Activated T-cell treated with anti-CD3 and anti-CD28 coated beads, Interleukin-2, amount 50 U/mL, for 1 hour (primary cell): ENCODE results near the gene GCM1.
A peak's percentile ranks its signal among the peaks of the same experiment; 100 is the strongest.
"Not testable (repeated sequence)": the region's sequence is repeated elsewhere in the genome, so short reads cannot be mapped to it uniquely, and the experiment has no call there.

ENCODE experiments used
- DNase-seq: peaks from one replicate; pipeline ENCODE4 v3.0.0-alpha.2; 2020

Gene GCM1

DNA sequence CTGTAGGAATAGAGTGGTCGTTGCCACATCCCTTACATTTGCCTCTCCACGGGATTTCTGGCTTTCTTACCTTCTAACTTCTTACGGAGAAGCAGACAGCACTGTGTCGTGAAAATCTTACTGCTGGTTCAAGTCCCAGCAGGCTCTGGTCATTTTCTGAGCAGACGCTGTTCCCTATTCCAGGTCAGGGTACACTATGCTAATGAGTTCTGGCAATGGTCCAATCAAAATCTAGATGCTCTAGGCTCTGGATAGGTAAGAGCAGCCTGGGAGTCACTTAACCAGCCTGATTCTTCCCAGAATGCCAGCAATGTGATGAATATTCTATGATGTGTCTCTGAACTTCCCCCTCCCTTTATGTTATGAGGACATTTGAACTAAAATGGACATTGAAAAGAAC, at the start of gene GCM1:
GCM1 (minus strand) TSS at position 158 of the 400 bp plus-strand sequence. CDS start 3,209 bp downstream, outside the sequence.
- DNase-seq, result no peak

GRCh38 chr6:53197553-53197952, 48.9 kb upstream of the GCM1 start:
- DNase-seq, result no peak

DNA sequence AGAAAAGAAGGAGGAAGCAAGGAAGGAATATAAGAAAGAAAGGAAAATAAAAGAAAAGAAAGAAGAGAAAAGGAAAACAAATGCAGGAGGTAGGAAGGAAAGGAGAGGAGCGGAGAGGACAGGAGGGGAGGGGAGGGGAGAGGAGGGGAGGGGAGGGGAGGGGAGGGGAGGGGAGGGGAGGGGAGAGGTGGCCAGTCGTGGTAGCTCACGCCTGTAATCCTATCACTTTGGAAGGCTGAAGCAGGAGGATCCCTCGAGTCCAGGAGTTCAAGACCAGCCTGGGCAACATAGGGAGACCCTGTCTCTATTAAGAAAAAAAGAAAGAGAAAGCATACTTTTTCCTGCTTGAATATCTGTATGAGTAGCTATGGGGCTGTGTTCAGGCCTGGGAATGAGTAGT, 46.4 kb upstream of the GCM1 start:
- DNase-seq, result no peak

DNA sequence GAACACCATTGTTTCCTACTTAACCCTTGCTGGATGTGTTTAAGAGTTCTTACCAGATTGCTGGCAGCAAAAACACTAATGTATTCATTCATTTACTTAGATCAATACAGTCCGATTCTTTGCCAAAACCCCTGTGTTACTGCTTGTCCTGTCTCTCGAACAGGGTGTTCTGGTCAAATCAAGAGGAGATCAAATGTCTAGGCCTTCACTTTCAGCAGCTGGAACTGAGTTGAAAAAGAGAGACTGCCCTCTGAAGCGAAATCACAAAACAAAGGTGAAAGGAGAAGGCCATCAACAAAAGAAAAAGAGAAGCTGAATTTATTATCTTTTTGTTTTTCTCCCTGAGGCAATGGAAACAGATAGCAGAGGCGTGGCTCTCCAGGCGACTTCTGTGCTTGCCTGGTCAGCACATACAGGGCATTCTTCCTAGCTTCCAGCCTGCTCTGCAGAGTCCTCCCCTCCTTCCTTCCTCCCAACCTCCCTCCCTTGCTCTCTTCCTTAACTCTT, 44.1 kb upstream of the GCM1 start:
- DNase-seq, result no peak

GRCh38 chr6:53189554-53189953, 40.9 kb upstream of the GCM1 start:
- DNase-seq, result no peak

DNA sequence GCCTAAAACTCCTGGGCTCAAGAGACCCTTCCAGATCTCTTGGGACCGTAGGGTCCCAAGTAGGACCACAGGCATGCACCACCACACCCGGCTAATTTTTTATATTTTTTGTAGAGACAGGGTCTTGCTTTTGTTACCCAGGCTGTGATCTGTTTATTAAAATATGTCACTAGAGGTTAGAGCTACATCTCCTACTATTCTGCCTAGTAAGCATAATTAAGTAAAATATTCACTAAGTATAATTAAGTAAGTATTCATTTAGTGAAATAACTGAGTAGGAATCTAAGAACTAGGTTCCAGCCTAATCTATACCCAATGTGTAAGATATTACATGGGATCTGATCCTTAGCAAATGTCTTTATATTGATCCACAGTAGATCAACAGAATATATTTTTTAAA, 40.2 kb upstream of the GCM1 start:
- no peak for DNase-seq

- DNase-seq, result no peak
Measured at GRCh38 chr6:53180678-53181077, 32.0 kb upstream of the GCM1 start.

- peak; percentile 35 for DNase-seq
Measured at GRCh38 chr6:53179961-53180651, 31.5 kb upstream of the GCM1 start.

- no peak for DNase-seq
Measured at GRCh38 chr6:53178837-53179432, 30.3 kb upstream of the GCM1 start.

DNA sequence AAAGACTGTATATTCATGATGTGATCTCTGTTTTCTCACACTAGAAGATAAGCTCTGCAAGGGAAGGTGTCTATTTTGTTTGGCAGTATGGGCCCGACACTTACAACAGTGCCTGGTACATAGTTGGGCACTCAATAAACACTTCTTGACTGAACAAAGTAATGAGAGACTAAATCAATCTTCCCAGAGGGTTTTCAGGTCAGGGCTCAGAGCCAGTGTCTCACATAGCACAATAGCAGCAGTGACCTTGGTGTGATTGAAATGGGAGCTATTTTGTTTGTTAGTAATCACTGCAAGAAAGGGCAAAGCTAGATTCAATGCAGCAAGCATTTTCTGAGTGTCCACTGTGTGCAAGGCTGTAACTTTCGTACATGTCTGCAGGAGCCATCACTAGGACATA, 26.4 kb upstream of the GCM1 start:
- no peak for DNase-seq

DNA sequence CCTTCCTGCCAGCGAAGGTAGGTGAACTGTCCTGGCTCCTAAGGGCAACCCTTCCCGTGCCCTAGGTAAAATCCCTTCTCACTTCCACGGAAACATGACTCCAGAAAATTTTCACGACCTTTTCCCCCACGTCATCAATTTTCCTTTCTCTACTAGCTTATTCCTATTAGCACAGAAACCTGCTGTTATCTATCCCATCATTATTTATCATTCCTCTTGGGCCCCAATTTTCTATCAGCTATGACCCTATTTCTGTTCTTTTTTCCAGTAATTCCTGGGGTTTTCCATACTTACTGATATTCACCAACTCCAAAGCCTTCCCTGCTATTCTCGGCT, 23.8 kb upstream of the GCM1 start:
- DNase-seq, result no peak

- DNase-seq, result peak; percentile 97
Measured at GRCh38 chr6:53171605-53172467, 23.2 kb upstream of the GCM1 start.

- DNase-seq, result no peak
Measured at GRCh38 chr6:53168516-53169267, 20.1 kb upstream of the GCM1 start.

DNA sequence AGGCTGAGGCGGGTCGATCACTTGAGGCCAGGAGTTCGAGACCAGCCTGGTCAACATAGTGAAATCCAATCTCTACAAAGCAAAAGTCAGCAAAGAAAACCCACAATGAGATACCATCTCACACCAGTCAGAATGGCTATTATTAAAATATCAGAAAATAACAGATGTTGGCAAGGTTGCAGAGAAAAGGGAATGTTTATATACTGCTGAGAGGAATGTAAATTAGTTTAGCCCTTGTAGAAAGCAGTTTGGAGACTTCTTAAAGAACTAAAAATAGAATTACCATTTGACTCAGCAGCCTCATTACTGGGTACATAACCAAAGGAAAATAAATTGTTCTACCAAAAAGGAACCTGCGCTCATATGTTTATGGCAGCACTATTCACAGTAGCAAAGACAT, 16.7 kb upstream of the GCM1 start:
- no peak for DNase-seq

DNA sequence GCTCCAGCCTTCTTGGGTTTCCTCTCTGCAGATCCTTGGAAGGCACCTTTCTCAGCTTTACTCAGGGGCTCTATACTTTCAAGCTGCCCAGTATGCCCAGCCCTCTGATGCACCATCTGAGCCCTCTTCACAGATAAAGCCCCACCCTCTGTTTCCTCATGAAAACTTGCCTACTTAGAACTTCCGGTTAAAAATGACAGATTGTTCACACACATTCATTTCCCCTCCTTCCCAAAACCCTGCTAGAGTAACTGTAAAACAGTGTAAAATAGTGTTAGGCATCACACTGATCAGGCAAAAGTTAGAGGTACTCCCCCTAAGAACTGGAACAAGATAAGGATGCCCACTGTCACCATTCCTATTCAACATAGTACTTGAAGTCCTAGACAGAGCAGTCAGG, 14.0 kb upstream of the GCM1 start:
- DNase-seq, result no peak

DNA sequence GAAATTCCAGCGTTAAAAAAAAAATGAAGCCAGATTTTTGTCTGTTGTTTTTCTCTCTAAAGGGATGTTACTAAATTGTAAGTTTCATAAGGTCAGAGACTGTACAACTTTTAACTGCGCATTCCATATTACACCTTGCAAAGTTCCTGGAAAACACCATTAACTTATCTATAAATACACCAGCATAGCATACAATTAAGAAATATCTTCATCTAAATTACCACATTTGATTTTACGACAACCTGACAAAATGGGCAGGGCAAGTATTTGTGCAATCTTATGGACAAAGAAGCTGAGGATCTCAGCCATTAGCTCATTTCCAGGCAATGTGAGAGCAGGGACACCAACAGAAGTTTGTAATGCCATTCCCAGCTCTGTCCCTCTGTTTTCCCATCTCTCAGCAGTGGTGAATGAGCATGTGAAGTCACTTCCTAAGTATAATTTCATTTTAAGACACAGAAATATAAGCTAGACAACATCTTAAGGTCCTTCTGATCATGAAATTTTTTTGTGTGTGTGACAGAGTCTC, 12.9 kb upstream of the GCM1 start:
- no peak for DNase-seq

GRCh38 chr6:53159558-53159957, 10.9 kb upstream of the GCM1 start:
- no peak for DNase-seq

- not testable (repeated sequence) for DNase-seq
Measured at GRCh38 chr6:53158076-53158475, 9.4 kb upstream of the GCM1 start.

- not testable (repeated sequence) for DNase-seq
Measured at GRCh38 chr6:53155279-53155678, 6.6 kb upstream of the GCM1 start.

GRCh38 chr6:53154794-53155193, 6.2 kb upstream of the GCM1 start:
- no peak for DNase-seq

GRCh38 chr6:53154071-53154470, 5.4 kb upstream of the GCM1 start:
- DNase-seq, result no peak

DNA sequence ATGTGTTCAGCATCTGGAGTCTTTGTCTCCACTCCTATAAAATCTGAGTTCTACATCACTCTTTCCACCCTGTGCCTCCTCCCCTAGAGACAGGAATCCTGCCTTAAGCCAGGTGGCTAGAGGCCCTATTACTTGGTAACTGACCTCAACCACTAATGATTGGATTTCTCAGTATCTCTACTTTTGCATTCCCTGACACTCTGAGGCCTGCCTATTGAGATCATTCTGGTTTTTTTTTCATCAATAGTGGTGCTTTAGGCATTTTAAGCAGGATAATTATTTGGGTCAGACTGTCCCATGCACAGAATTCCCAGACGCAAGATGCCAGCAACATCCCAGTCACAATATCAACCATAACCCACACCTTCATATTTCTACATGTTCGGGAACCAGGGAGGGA, 3.9 kb upstream of the GCM1 start:
- DNase-seq, result no peak

- DNase-seq, result no peak
Measured at GRCh38 chr6:53151676-53152075, 3.0 kb upstream of the GCM1 start.
